HCT116 (cell line): ENCODE measurements around the gene THSD4.
A peak's percentile ranks its signal among the peaks of the same experiment; 100 is the strongest.

Experiments used
- CTCF ChIP-seq, 3 experiments: fragments of 200-600 bp in 1 of 3; sonication (generic) in 1 of 3; IDR thresholded peaks in 2 of 3; conservative IDR thresholded peaks in 1 of 3; 2 replicates each; pipeline ENCODE4 v1.5.1; 2012 to 2017; ENCODE audit warnings: low read depth in 2 of 3, low read length in 2 of 3, antibody characterized with exemption in 1 of 3, borderline replicate concordance in 1 of 3, control low read depth in 1 of 3, mild to moderate bottlenecking in 1 of 3, mixed read lengths in 1 of 3, mixed run types in 1 of 3, moderate library complexity in 1 of 3; ENCODE audit not compliant: insufficient read depth in 1 of 3
- EZH2 ChIP-seq: fragments of 200-600 bp; sonication (generic); IDR thresholded peaks from 2 replicates; pipeline ENCODE4 v1.6.1; 2017; ENCODE audit warnings: antibody characterized with exemption, mixed run types
- FOSL1 ChIP-seq: IDR thresholded peaks from 2 replicates; pipeline ENCODE4 v1.6.1; 2012; ENCODE audit warnings: low read depth
- POLR2A ChIP-seq: IDR thresholded peaks from 2 replicates; pipeline ENCODE4 v1.7.0; 2011; ENCODE audit warnings: borderline replicate concordance; ENCODE audit not compliant: insufficient read depth, insufficient read length; ENCODE audit errors: extremely low read depth
- REST ChIP-seq: IDR thresholded peaks from 2 replicates; pipeline ENCODE4 v1.6.1; 2012; ENCODE audit warnings: low read depth
- SP1 ChIP-seq: IDR thresholded peaks from 2 replicates; pipeline ENCODE4 v1.6.1; 2012; ENCODE audit warnings: low read depth
- SRF ChIP-seq: IDR thresholded peaks from 2 replicates; pipeline ENCODE4 v1.6.1; 2012; ENCODE audit warnings: low read depth
- ZNF274 ChIP-seq: fragments of 200-500 bp; sonication (Bioruptor generic); IDR thresholded peaks from 2 replicates; pipeline ENCODE4 v1.6.1; 2014; ENCODE audit warnings: mild to moderate bottlenecking, low read depth, low read length, inconsistent platforms
- TF ChIP-seq, protein P1 (sequence below): IDR thresholded peaks from 2 replicates; pipeline ENCODE4 v1.6.1; 2012
- TF ChIP-seq, protein P2 (sequence below): IDR thresholded peaks from 2 replicates; pipeline ENCODE4 v1.6.1; 2011; ENCODE audit warnings: mild to moderate bottlenecking, low read length, moderate library complexity; ENCODE audit not compliant: insufficient replicate concordance; ENCODE audit errors: extremely low read depth

- TF ChIP-seq POLR2A = no peak
- peak in 2 of 3 experiments; percentile 79 to 86; a peak in 4 of 6 replicates for TF ChIP-seq CTCF (IDR thresholded peaks at IDR 0.05 in 2 of 3, conservative IDR thresholded peaks at IDR 0.05 in 1 of 3; ENCODE audit: borderline replicate concordance in 1 of 3, insufficient read depth in 1 of 3, low read depth in 2 of 3, low read length in 2 of 3)
- TF ChIP-seq SRF = no peak
- TF ChIP-seq, protein P1, sequence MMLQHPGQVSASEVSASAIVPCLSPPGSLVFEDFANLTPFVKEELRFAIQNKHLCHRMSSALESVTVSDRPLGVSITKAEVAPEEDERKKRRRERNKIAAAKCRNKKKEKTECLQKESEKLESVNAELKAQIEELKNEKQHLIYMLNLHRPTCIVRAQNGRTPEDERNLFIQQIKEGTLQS = no peak
- TF ChIP-seq, protein P2, sequence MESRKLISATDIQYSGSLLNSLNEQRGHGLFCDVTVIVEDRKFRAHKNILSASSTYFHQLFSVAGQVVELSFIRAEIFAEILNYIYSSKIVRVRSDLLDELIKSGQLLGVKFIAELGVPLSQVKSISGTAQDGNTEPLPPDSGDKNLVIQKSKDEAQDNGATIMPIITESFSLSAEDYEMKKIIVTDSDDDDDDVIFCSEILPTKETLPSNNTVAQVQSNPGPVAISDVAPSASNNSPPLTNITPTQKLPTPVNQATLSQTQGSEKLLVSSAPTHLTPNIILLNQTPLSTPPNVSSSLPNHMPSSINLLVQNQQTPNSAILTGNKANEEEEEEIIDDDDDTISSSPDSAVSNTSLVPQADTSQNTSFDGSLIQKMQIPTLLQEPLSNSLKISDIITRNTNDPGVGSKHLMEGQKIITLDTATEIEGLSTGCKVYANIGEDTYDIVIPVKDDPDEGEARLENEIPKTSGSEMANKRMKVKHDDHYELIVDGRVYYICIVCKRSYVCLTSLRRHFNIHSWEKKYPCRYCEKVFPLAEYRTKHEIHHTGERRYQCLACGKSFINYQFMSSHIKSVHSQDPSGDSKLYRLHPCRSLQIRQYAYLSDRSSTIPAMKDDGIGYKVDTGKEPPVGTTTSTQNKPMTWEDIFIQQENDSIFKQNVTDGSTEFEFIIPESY = no peak
- TF ChIP-seq FOSL1 = no peak
- no peak for TF ChIP-seq ZNF274
- TF ChIP-seq SP1 = no peak
- TF ChIP-seq EZH2 = no peak
- no peak for TF ChIP-seq REST
Measured at GRCh38 chr15:71485094-71485693, 369.9 kb downstream of the THSD4 start.
